Measurements from ENCODE around the gene FYB1.

DNA sequence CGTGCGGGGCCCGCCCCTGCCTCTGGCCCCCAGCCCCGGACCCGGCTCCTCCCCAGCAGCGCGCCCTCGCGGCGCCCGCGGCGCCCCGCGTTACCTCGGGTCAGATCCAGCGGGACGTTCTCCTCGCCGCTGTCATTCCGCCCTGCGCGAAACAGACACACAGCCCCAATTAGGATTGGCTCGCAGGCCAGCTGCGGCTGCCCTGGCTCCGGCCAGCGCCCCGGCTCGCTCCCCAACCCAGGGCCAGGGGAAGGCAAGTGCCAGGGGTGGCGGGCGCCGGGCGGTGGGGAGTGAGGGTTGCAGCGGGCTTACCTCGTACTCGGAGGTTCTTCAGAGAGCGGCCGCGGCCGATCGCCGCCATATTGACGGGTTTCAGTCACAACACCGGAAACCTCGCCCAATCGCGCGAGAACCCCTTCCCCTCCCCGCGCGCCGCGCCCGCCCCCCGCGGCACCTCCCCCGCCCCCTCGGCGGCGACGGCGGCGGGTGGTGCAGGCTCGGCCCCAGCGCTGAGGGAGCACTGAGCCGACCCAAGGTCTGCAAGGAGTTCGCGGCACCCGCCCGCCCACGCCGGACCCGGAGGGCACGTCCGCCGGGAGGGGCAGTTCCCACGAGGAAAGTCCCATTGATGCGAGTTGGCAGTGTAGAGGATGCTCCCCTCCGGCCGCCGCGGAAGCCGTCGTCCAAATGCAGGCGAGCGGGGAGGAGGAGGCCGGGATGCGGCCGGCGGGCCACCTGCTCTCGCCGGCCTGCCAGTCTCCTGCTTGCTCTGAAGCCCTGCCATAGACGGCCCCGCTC is 145.1 kb downstream of the FYB1 start, which contains the start of gene RICTOR:
- TF ChIP-seq CTCF (IDR thresholded peaks at IDR 0.05; ENCODE audit: insufficient read depth, low read length) (no peak), POLR2AphosphoS5 (IDR thresholded peaks at IDR 0.05; ENCODE audit: low read depth) (peak; percentile 75), REST (IDR thresholded peaks at IDR 0.05; ENCODE audit: insufficient replicate concordance, low read depth) (peak; percentile 52), GABPA (IDR thresholded peaks at IDR 0.05; ENCODE audit: low read depth) (no peak), SPI1 (IDR thresholded peaks at IDR 0.05; ENCODE audit: borderline replicate concordance, low read depth) (no peak)

Data from HL-60 (cell line).